Measurements from ENCODE around the gene SMIM33.
A peak's percentile ranks its signal among the peaks of the same experiment; 100 is the strongest.

The SMIM33 gene

GRCh38 chr5:139470821-139471300 is at the start of gene SMIM33:
TSS of gene SMIM33 (plus strand) at chr5:139471004. CDS start at chr5:139471122, 118 bp downstream.
- Histone ChIP-seq H3K4me3 (replicated peaks; ENCODE audit: low read depth, low read length) (no peak within 1 kb of the TSS), H3K36me3 (ENCODE audit: control insufficient read depth, insufficient read depth, low read length) (no peaks in the 10 kb centered on the region; the same call in 1 of the 2 replicates), H3K27me3 (replicated peaks; ENCODE audit: control insufficient read depth, insufficient read depth, low read length) (no peaks in the 10 kb centered on the region)
- DNase-seq (ENCODE audit: extremely low read depth, insufficient read length), result no peak
- TF ChIP-seq CTCF (IDR thresholded peaks at IDR 0.05; ENCODE audit: insufficient read depth, low read length, poor library complexity, severe bottlenecking), result no peak

GRCh38 chr5:139422307-139422893 is 48.4 kb upstream of the SMIM33 start:
- no peak for DNase-seq (ENCODE audit: extremely low read depth, insufficient read length)
- Histone ChIP-seq H3K4me3 (replicated peaks; ENCODE audit: low read depth, low read length) (no peak overlapping the region), H3K36me3 (ENCODE audit: control insufficient read depth, insufficient read depth, low read length) (peaks cover 1% of the 10 kb centered on the region), H3K27me3 (replicated peaks; ENCODE audit: control insufficient read depth, insufficient read depth, low read length) (no peaks in the 10 kb centered on the region)
- peak; percentile 77 for TF ChIP-seq CTCF (IDR thresholded peaks at IDR 0.05; ENCODE audit: insufficient read depth, low read length, poor library complexity, severe bottlenecking)

GRCh38 chr5:139425497-139425896 is 45.3 kb upstream of the SMIM33 start:
- no peak for DNase-seq (ENCODE audit: extremely low read depth, insufficient read length)
- H3K4me3 ChIP-seq (replicated peaks; ENCODE audit: low read depth, low read length), result no peak overlapping the region
- H3K36me3 ChIP-seq (ENCODE audit: control insufficient read depth, insufficient read depth, low read length), result peaks cover 4% of the 10 kb centered on the region
- no peak for TF ChIP-seq CTCF (IDR thresholded peaks at IDR 0.05; ENCODE audit: insufficient read depth, low read length, poor library complexity, severe bottlenecking)
- no peaks in the 10 kb centered on the region for H3K27me3 ChIP-seq (replicated peaks; ENCODE audit: control insufficient read depth, insufficient read depth, low read length)

- Histone ChIP-seq H3K4me3 (replicated peaks; ENCODE audit: low read depth, low read length) (no peak overlapping the region), H3K36me3 (ENCODE audit: control insufficient read depth, insufficient read depth, low read length) (peaks cover 4% of the 10 kb centered on the region), H3K27me3 (replicated peaks; ENCODE audit: control insufficient read depth, insufficient read depth, low read length) (no peaks in the 10 kb centered on the region)
- DNase-seq (ENCODE audit: extremely low read depth, insufficient read length), result no peak
- TF ChIP-seq CTCF (IDR thresholded peaks at IDR 0.05; ENCODE audit: insufficient read depth, low read length, poor library complexity, severe bottlenecking), result no peak
Measured at GRCh38 chr5:139426203-139426885, 44.5 kb upstream of the SMIM33 start.

- H3K27me3 ChIP-seq (replicated peaks; ENCODE audit: control insufficient read depth, insufficient read depth, low read length), result no peaks in the 10 kb centered on the region
- H3K36me3 ChIP-seq (ENCODE audit: control insufficient read depth, insufficient read depth, low read length), result peaks cover 3% of the 10 kb centered on the region
- DNase-seq (ENCODE audit: extremely low read depth, insufficient read length), result no peak
- no peak overlapping the region for H3K4me3 ChIP-seq (replicated peaks; ENCODE audit: low read depth, low read length)
- TF ChIP-seq CTCF (IDR thresholded peaks at IDR 0.05; ENCODE audit: insufficient read depth, low read length, poor library complexity, severe bottlenecking), result no peak
Measured at GRCh38 chr5:139430015-139430414, 40.8 kb upstream of the SMIM33 start.
